ENCODE results near the gene PLA2G4D.

Gene PLA2G4D

GRCh38 chr15:42094512-42094963 is at the start of gene PLA2G4D:
Gene PLA2G4D, minus strand, starts transcription at chr15:42094562. Its CDS starts 103 bp downstream, at chr15:42094459.
- DNase-seq (ENCODE audit: low read depth) = no peak
- H3K4me3 ChIP-seq (ENCODE audit: low read length) = no peak within 1 kb of the TSS
- no peak for TF ChIP-seq CTCF (conservative IDR thresholded peaks at IDR 0.05; ENCODE audit: low read depth, low read length)

- no peak overlapping the region for H3K4me3 ChIP-seq (ENCODE audit: low read length)
- no peak for DNase-seq (ENCODE audit: low read depth)
- no peak for TF ChIP-seq CTCF (conservative IDR thresholded peaks at IDR 0.05; ENCODE audit: low read depth, low read length)
These were observed 49.0 kb upstream of the PLA2G4D start for GRCh38 chr15:42143356-42143755.

GRCh38 chr15:42141795-42142667 is 47.7 kb upstream of the PLA2G4D start:
- no peak for TF ChIP-seq CTCF (conservative IDR thresholded peaks at IDR 0.05; ENCODE audit: low read depth, low read length)
- no peak overlapping the region for H3K4me3 ChIP-seq (ENCODE audit: low read length)
- DNase-seq (ENCODE audit: low read depth) = no peak

- no peak for DNase-seq (ENCODE audit: low read depth)
- no peak for TF ChIP-seq CTCF (conservative IDR thresholded peaks at IDR 0.05; ENCODE audit: low read depth, low read length)
- H3K4me3 ChIP-seq (ENCODE audit: low read length) = no peak overlapping the region
These were observed 46.9 kb upstream of the PLA2G4D start for GRCh38 chr15:42141246-42141645.

- TF ChIP-seq CTCF (conservative IDR thresholded peaks at IDR 0.05; ENCODE audit: low read depth, low read length) = no peak
- H3K4me3 ChIP-seq (ENCODE audit: low read length) = no peak overlapping the region
- DNase-seq (ENCODE audit: low read depth) = no peak
These were observed 46.2 kb upstream of the PLA2G4D start for GRCh38 chr15:42140383-42141070.

GRCh38 chr15:42139596-42139995 is 45.2 kb upstream of the PLA2G4D start:
- H3K4me3 ChIP-seq (ENCODE audit: low read length) = no peak overlapping the region
- TF ChIP-seq CTCF (conservative IDR thresholded peaks at IDR 0.05; ENCODE audit: low read depth, low read length) = no peak
- DNase-seq (ENCODE audit: low read depth) = no peak

Measured in retinal pigment epithelial cell (primary cell).